NB4 (cell line): ENCODE data around the gene ZBTB40.

Experiments used
- DNase-seq: peaks from one replicate; pipeline ENCODE4 v3.0.0; 2010; ENCODE audit warnings: low read depth
- H3K4me3 ChIP-seq: one replicate; pipeline ENCODE4 v1.5.1; 2011; ENCODE audit warnings: mild to moderate bottlenecking, low read depth, low read length, moderate library complexity
- MYC ChIP-seq: IDR thresholded peaks from 2 replicates; pipeline ENCODE4 v1.6.1; 2011; ENCODE audit warnings: low read depth, low read length
- POLR2A ChIP-seq: IDR thresholded peaks from 2 replicates; pipeline ENCODE4 v1.6.1; 2011; ENCODE audit warnings: mild to moderate bottlenecking; ENCODE audit not compliant: insufficient read length; ENCODE audit errors: extremely low read depth
- TF ChIP-seq, protein P1 (sequence below): IDR thresholded peaks from 2 replicates; pipeline ENCODE4 v1.6.1; 2011; ENCODE audit warnings: low read depth, low read length
- TF ChIP-seq, protein P2 (sequence below): IDR thresholded peaks from one replicate; pipeline ENCODE4 v1.5.1; 2012; ENCODE audit warnings: low read depth, low read length

ZBTB40 gene

DNA sequence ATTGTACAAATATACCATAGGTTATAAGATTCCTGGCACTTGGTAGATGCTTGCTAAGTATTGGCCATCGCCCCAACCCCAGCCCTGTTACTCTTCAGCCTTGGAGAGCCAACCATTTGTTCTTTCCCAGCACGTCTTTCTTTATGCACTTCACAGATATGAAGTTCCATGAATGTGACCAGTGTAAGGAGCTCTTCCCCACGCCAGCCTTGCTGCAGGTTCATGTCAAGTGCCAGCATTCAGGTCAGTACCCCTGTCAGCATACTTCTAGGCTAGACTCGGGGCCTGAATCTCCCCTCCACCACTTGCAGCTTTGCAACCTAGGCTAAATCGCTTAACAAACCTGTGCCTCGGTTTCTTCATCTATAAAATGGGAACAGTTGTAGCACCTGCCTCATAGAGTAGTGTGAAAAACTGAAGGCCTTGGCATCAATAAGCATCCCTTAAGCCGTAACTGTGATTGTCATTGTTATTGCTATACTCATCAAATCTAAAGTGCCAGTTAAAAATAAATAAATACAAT, 70.6 kb downstream of the ZBTB40 start:
- H3K4me3 ChIP-seq = no peak overlapping the region
- TF ChIP-seq, protein P1, sequence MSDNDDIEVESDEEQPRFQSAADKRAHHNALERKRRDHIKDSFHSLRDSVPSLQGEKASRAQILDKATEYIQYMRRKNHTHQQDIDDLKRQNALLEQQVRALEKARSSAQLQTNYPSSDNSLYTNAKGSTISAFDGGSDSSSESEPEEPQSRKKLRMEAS = no peak
- TF ChIP-seq, protein P2, sequence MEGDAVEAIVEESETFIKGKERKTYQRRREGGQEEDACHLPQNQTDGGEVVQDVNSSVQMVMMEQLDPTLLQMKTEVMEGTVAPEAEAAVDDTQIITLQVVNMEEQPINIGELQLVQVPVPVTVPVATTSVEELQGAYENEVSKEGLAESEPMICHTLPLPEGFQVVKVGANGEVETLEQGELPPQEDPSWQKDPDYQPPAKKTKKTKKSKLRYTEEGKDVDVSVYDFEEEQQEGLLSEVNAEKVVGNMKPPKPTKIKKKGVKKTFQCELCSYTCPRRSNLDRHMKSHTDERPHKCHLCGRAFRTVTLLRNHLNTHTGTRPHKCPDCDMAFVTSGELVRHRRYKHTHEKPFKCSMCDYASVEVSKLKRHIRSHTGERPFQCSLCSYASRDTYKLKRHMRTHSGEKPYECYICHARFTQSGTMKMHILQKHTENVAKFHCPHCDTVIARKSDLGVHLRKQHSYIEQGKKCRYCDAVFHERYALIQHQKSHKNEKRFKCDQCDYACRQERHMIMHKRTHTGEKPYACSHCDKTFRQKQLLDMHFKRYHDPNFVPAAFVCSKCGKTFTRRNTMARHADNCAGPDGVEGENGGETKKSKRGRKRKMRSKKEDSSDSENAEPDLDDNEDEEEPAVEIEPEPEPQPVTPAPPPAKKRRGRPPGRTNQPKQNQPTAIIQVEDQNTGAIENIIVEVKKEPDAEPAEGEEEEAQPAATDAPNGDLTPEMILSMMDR = no peak
- no peak for TF ChIP-seq MYC
- no peak for DNase-seq

DNA sequence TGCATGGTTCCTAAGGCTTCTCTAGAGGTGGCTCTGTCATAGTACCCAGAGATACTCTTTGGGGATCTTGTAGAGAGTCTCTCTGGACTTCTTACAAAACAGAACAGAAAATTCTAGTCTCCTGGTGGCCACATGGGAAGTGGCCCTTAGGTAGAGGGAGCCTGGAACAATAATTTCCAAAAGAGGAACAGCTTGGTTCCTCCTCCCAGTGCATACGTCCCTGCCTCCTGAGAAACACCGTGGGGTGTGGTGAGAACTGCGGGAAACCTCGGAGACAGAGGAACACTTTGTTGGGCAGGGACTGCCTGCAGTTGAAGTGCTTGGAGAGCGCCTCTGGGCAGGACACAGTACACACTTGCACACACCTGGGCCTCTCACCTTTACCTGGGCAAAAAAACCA, 72.8 kb downstream of the ZBTB40 start:
- no peak overlapping the region for H3K4me3 ChIP-seq
- no peak for DNase-seq
- no peak for TF ChIP-seq MYC
- TF ChIP-seq, protein P2 = no peak
- TF ChIP-seq POLR2A = no peak
- TF ChIP-seq, protein P1 = no peak

DNA sequence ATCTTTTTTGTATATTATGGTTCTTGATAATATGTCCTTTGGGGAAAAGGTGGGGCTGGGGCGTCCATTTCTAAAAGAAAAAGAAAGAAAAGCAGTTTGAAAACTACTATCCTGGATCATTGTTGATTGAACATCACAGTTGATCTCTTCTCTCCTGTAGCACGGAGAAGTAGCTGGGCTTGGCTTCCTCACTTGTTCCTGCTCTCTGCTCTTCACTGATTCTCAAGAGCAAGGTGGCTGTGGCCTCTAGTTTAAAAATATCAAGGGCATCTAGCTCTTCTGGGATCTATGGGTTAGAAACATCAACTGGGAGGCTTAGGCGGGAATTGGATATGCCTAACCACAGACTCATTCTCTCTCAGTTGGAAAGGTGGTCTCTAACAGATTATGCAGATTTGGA, 73.6 kb downstream of the ZBTB40 start:
- TF ChIP-seq, protein P2 = no peak
- TF ChIP-seq, protein P1 = no peak
- TF ChIP-seq MYC (no peak), POLR2A (no peak)
- no peak for DNase-seq
- H3K4me3 ChIP-seq = no peak overlapping the region

DNA sequence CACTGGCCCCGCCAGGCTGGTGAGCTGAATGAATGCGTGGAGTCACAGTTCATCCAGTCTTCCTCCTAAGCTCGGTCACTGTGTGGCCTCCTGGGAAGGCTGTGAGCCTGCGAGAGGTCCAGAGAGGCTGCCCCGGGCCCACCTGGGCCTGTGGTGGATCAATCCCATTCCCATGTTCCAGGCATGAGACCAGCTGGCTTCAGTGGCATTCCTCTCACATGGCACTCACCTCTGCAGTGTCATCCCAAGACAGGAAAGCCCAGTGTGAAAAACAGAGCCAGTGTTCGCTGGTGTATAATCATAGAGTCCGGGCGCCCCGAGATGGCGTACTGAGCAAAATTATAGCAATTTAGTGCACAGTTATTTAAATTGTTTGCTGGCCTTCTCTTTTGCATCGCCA, 74.0 kb downstream of the ZBTB40 start:
- TF ChIP-seq POLR2A = no peak
- TF ChIP-seq, protein P1 = no peak
- TF ChIP-seq, protein P2 = no peak
- no peak for TF ChIP-seq MYC
- DNase-seq = no peak
- no peak overlapping the region for H3K4me3 ChIP-seq

DNA sequence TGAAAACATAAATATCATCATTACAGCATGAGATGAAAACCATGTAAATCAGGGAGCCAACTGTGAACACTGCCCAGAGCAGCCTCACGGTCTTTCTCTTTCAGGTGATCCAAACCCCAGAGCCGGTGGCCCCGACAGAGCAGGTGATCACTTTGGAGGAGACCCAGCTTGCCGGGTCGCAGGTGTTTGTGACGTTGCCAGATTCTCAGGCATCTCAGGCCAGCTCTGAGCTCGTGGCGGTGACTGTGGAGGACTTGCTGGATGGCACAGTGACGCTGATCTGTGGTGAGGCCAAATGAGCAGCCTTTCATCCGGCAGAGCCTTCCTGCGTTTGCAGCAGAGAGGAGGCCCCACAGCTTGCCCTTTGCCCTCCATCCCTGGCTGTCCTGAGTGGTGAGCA, 74.4 kb downstream of the ZBTB40 start:
- no peak overlapping the region for H3K4me3 ChIP-seq
- DNase-seq = no peak
- TF ChIP-seq POLR2A (no peak), MYC (no peak)
- TF ChIP-seq, protein P2 = no peak
- TF ChIP-seq, protein P1 = no peak

DNA sequence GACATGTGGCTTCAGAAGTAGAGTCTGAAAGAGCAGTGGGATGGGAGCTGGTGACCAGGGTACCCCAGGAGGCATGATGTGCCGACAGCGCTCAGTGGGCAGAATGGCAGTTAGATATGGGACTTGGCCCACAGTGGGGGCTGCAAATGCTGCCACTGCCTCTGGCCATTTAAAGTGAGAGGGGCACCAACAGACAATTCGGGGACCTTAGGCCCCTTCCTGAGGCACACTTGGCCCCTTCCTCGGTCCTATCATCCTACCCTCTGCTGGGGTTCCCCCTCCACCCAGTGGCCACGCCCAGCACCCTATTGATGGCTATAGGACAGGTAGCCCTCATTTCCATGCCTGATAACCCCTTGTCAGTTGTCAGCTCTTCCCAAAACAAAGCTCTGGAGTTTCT, 75.0 kb downstream of the ZBTB40 start:
- H3K4me3 ChIP-seq = no peak overlapping the region
- no peak for DNase-seq
- TF ChIP-seq POLR2A (no peak), MYC (no peak)
- TF ChIP-seq, protein P1 = no peak
- TF ChIP-seq, protein P2 = no peak
